HG02885 (cell line): ENCODE results near the gene SUPT3H.

Experiments used
- ATAC-seq: cut with Tn5 transposase; IDR thresholded peaks from one replicate; pipeline ENCODE4 v1.9.1; 2021; ENCODE audit warnings: mild to moderate bottlenecking; ENCODE audit not compliant: unreplicated experiment, poor library complexity

SUPT3H gene

GRCh38 chr6:45377554-45378333, at the start of gene SUPT3H:
SUPT3H (minus strand) TSS chr6:45377934.
- peak; percentile 92 for ATAC-seq

- no peak for ATAC-seq
Observed at GRCh38 chr6:45426251-45426650, 48.5 kb upstream of the SUPT3H start.

- no peak for ATAC-seq
Observed at GRCh38 chr6:45424451-45424861, 46.7 kb upstream of the SUPT3H start.

- ATAC-seq: no peak
Observed at GRCh38 chr6:45423824-45424450, 46.2 kb upstream of the SUPT3H start.

GRCh38 chr6:45423111-45423823, 45.5 kb upstream of the SUPT3H start:
- ATAC-seq: no peak

GRCh38 chr6:45422503-45423110, 44.9 kb upstream of the SUPT3H start:
- ATAC-seq: no peak

GRCh38 chr6:45421709-45422502, 44.2 kb upstream of the SUPT3H start:
- ATAC-seq: no peak

- no peak for ATAC-seq
Observed at GRCh38 chr6:45420909-45421708, 43.4 kb upstream of the SUPT3H start.

GRCh38 chr6:45420083-45420908, 42.6 kb upstream of the SUPT3H start:
- no peak for ATAC-seq

- ATAC-seq: peak; percentile 36
Observed at GRCh38 chr6:45419571-45420082, 41.9 kb upstream of the SUPT3H start.

GRCh38 chr6:45417436-45417835, 39.7 kb upstream of the SUPT3H start:
- ATAC-seq: no peak

GRCh38 chr6:45416700-45417099, 39.0 kb upstream of the SUPT3H start:
- ATAC-seq: no peak

GRCh38 chr6:45415788-45416518, 38.2 kb upstream of the SUPT3H start:
- ATAC-seq: no peak

- no peak for ATAC-seq
Observed at GRCh38 chr6:45415315-45415714, 37.6 kb upstream of the SUPT3H start.

- ATAC-seq: no peak
Observed at GRCh38 chr6:45411959-45412358, 34.2 kb upstream of the SUPT3H start.

- no peak for ATAC-seq
Observed at GRCh38 chr6:45400021-45400420, 22.3 kb upstream of the SUPT3H start.

GRCh38 chr6:45398075-45398813, 20.5 kb upstream of the SUPT3H start:
- no peak for ATAC-seq
